HepG2 (cell line): ENCODE measurements around the gene PRRC2A. TPM values are rescaled to one million over a fixed set of nuclear protein-coding genes. Genes with fewer than 3 reads are reported as not detected.

Experiments used
- ADNP ChIP-seq: sonication (generic); formaldehyde crosslinking; IDR thresholded peaks from 2 replicates; pipeline ENCODE4 v1.4.0; 2020; ENCODE audit warnings: missing genetic modification reagents
- AGO1 ChIP-seq: fragments of 200-400 bp; formaldehyde crosslinking; IDR thresholded peaks from 2 replicates; pipeline ENCODE4 v1.6.1; 2017; ENCODE audit warnings: mild to moderate bottlenecking, low read depth, low read length, moderate library complexity; ENCODE audit not compliant: poor library complexity, severe bottlenecking
- BRD4 ChIP-seq: sonication (generic); formaldehyde crosslinking; IDR thresholded peaks from 2 replicates; pipeline ENCODE4 v1.4.0; 2020; ENCODE audit warnings: missing genetic modification reagents
- BRF2 ChIP-seq: sonication (generic); formaldehyde crosslinking; IDR thresholded peaks from 2 replicates; pipeline ENCODE4 v1.8.1; 2022; ENCODE audit warnings: mild to moderate bottlenecking, missing genetic modification reagents
- GPN1 ChIP-seq: sonication (generic); formaldehyde crosslinking; IDR thresholded peaks from 2 replicates; pipeline ENCODE4 v1.5.1; 2020; ENCODE audit warnings: missing genetic modification reagents, borderline replicate concordance
- HMGXB4 ChIP-seq, 2 experiments: sonication (generic) in 1 of 2; formaldehyde crosslinking in 1 of 2; IDR thresholded peaks; 2 replicates each; pipeline versions ENCODE4 v1.4.0 to v1.6.1; 2018 to 2020; ENCODE audit warnings: missing genetic modification reagents in 2 of 2, borderline replicate concordance in 1 of 2, low read depth in 1 of 2, mild to moderate bottlenecking in 1 of 2, missing biosample characterization in 1 of 2
- HNRNPUL1 ChIP-seq: fragments of 200-400 bp; formaldehyde crosslinking; IDR thresholded peaks from 2 replicates; pipeline ENCODE4 v1.6.1; 2017; ENCODE audit warnings: low read depth, mild to moderate bottlenecking, low read length, moderate library complexity
- KLF12 ChIP-seq: sonication (generic); formaldehyde crosslinking; IDR thresholded peaks from 2 replicates; pipeline ENCODE4 v1.4.0; 2020; ENCODE audit warnings: missing genetic modification reagents, borderline replicate concordance
- MAF1 ChIP-seq: sonication (generic); formaldehyde crosslinking; IDR thresholded peaks from 2 replicates; pipeline ENCODE4 v1.5.0; 2020; ENCODE audit warnings: missing genetic modification reagents, borderline replicate concordance
- MATR3 ChIP-seq: sonication (generic); formaldehyde crosslinking; IDR thresholded peaks from 2 replicates; pipeline ENCODE4 v1.4.0; 2020; ENCODE audit warnings: missing genetic modification reagents
- PHF21A ChIP-seq: sonication (generic); formaldehyde crosslinking; IDR thresholded peaks from 2 replicates; pipeline ENCODE4 v1.5.0; 2020; ENCODE audit warnings: mild to moderate bottlenecking, missing genetic modification reagents
- RXRB ChIP-seq: IDR thresholded peaks from 2 replicates; pipeline ENCODE4 v1.6.1; 2016; ENCODE audit warnings: borderline replicate concordance, missing genetic modification reagents, missing compliant biosample characterization
- STAG1 ChIP-seq: sonication (generic); formaldehyde crosslinking; IDR thresholded peaks from 2 replicates; pipeline ENCODE4 v1.4.0; 2020; ENCODE audit warnings: missing genetic modification reagents
- TFAP4 ChIP-seq: sonication (generic); IDR thresholded peaks from 2 replicates; pipeline ENCODE4 v1.6.1; 2016; ENCODE audit warnings: low read depth, borderline replicate concordance
- ZBTB8A ChIP-seq: sonication (generic); formaldehyde crosslinking; IDR thresholded peaks from 2 replicates; pipeline ENCODE4 v1.4.0; 2020; ENCODE audit warnings: mild to moderate bottlenecking, low read depth, missing genetic modification reagents, borderline replicate concordance
- ZFY ChIP-seq: sonication (generic); formaldehyde crosslinking; IDR thresholded peaks from 2 replicates; pipeline ENCODE4 v1.4.0; 2020; ENCODE audit warnings: missing genetic modification reagents
- ZNF383 ChIP-seq: sonication (generic); formaldehyde crosslinking; IDR thresholded peaks from 2 replicates; pipeline ENCODE4 v1.4.0; 2020; ENCODE audit warnings: missing genetic modification reagents, mild to moderate bottlenecking, borderline replicate concordance
- ZNF607 ChIP-seq: sonication (generic); formaldehyde crosslinking; IDR thresholded peaks from 2 replicates; pipeline ENCODE4 v1.5.1; 2020; ENCODE audit warnings: missing genetic modification reagents, mild to moderate bottlenecking, borderline replicate concordance
- ZNF674 ChIP-seq: sonication (generic); formaldehyde crosslinking; IDR thresholded peaks from 2 replicates; pipeline ENCODE4 v1.5.0; 2020; ENCODE audit warnings: low read depth, mild to moderate bottlenecking, missing genetic modification reagents
- ZNF710 ChIP-seq: sonication (generic); formaldehyde crosslinking; IDR thresholded peaks from 2 replicates; pipeline ENCODE4 v1.5.0; 2020; ENCODE audit warnings: mild to moderate bottlenecking, missing genetic modification reagents, borderline replicate concordance
- ZSCAN25 ChIP-seq: sonication (generic); formaldehyde crosslinking; IDR thresholded peaks from 2 replicates; pipeline ENCODE4 v1.8.0; 2022; ENCODE audit warnings: mild to moderate bottlenecking, missing genetic modification reagents
- ZZZ3 ChIP-seq: sonication (generic); formaldehyde crosslinking; IDR thresholded peaks from 2 replicates; pipeline ENCODE4 v1.4.0; 2020; ENCODE audit warnings: missing genetic modification reagents, mild to moderate bottlenecking, borderline replicate concordance
- polyA plus RNA-seq, 8 experiments: library from polyadenylated mRNA; depleted of rRNA in 3 of 8; stranded (reverse) in 7 of 8; unstranded in 1 of 8; fragments of >200 nt; fragmentation: Illumina TruSeq in 4 of 8; extraction: Trizol in 4 of 8; gene quantifications; 2 replicates each; pipeline versions ENCODE4 v1.2.1 to v1.2.3, GENCODE V29; 2011 to 2016; ENCODE audit warnings: low read depth in 4 of 8, missing spikeins in 1 of 8, mixed read lengths in 1 of 8; ENCODE audit not compliant: insufficient read depth in 1 of 8
- total RNA-seq, 5 experiments: library from RNA; depleted of rRNA; stranded (reverse); fragments of >200 nt; fragmentation: Illumina TruSeq; extraction: Trizol; gene quantifications; 2 replicates each; pipeline ENCODE4 v1.2.3, GENCODE V29; 2016; ENCODE audit warnings: low read depth in 1 of 5

Gene PRRC2A
- total and polyA plus RNA-seq, 2 of the 13 experiments (the other 11 are each of a cell fraction or from before 2014, with no cell fraction given) = 38.9 to 47.4 TPM

- TF ChIP-seq ZBTB8A (CRISPR knock-in tag) = no peak; the same call in 1 of the 2 replicates
- TF ChIP-seq ZZZ3 (CRISPR knock-in tag) = no peak
- TF ChIP-seq ZNF710 (CRISPR knock-in tag) = peak; percentile 32; the same call in 1 of the 2 replicates
- peak; percentile 76 for TF ChIP-seq PHF21A
- no peak; the same call in 1 of the 2 replicates for TF ChIP-seq ADNP
- TF ChIP-seq RXRB = peak; percentile 52; the same call in 1 of the 2 replicates
- TF ChIP-seq BRF2 (CRISPR knock-in tag) = peak; percentile 88; the same call in 1 of the 2 replicates
- peak; percentile 98 for TF ChIP-seq ZFY (CRISPR knock-in tag)
- TF ChIP-seq ZNF607 = peak; percentile 82; the same call in 1 of the 2 replicates
- TF ChIP-seq TFAP4 = peak; percentile 79; the same call in 1 of the 2 replicates
- peak; percentile 44; the same call in 1 of the 2 replicates for TF ChIP-seq ZNF674 (CRISPR knock-in tag)
- no peak for TF ChIP-seq ZNF383 (CRISPR knock-in tag)
- peak; percentile 45; the same call in 1 of the 2 replicates for TF ChIP-seq ZSCAN25
- no peak for TF ChIP-seq MATR3 (CRISPR knock-in tag)
- peak; percentile 24 for TF ChIP-seq STAG1 (CRISPR knock-in tag)
- peak; percentile 72 for TF ChIP-seq MAF1 (CRISPR knock-in tag)
- TF ChIP-seq HNRNPUL1 = 0 out of 2 replicates have a peak, but pooled peaks have one; percentile 56
- peak; percentile 100 for TF ChIP-seq AGO1
- no peak for TF ChIP-seq GPN1
- TF ChIP-seq HMGXB4 (CRISPR knock-in tag; IDR thresholded peaks at IDR 0.05; ENCODE audit: borderline replicate concordance in 1 of 2, low read depth in 1 of 2) = peak; percentile 63 to 92; a peak in 3 of 4 replicates
- TF ChIP-seq KLF12 = peak; percentile 88; the same call in 1 of the 2 replicates
- TF ChIP-seq BRD4 (CRISPR knock-in tag) = peak; percentile 88
Observed at GRCh38 chr6:31660381-31661261, 40.1 kb downstream of the PRRC2A start, which contains the start of gene C6orf47 (continued).
